Right hindlimb (tissue), 1 donor: Measurements from ENCODE around the gene HAUS3.
"Not testable (repeated sequence)": the region's sequence is repeated elsewhere in the genome, so short reads cannot be mapped to it uniquely, and the experiment has no call there.

ENCODE experiments used
- DNase-seq: peaks from one replicate; pipeline ENCODE4 v3.0.0-alpha.2; 2018

The HAUS3 gene

DNA sequence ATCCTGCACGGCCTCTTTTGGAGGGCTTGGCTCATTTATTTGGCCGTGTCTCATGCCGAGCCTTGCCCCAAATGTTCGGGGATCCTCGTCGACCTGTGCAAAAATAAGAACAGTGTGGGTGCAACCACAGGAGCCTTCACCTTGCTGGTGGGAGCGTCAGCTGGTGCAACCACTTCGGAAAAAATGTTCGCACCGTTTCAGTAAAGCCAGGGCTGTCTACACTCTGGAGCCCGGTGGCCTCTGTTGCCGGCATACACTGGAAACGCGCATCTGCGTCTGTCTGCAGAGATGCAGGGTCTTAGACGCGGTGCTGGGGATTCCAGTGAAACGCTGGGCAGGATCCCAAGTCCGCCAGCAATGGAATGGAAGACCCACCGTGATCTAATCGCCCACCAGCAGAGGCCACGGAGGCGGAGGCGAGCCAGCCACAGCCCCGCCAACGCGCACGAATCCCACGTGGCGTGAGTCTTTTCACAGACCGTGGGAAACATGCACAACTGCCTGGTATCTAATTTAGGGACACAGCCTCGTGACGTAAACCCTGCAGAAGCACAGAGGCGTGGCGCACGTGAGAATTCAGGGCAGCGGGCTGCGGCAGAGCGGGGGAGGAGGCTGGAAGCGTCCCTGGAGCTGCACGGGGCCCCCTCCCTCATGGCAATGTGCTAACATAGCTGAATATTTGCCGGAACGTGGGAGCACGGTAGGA lies 33.8 kb upstream of the HAUS3 start:
- DNase-seq = no peak

DNA sequence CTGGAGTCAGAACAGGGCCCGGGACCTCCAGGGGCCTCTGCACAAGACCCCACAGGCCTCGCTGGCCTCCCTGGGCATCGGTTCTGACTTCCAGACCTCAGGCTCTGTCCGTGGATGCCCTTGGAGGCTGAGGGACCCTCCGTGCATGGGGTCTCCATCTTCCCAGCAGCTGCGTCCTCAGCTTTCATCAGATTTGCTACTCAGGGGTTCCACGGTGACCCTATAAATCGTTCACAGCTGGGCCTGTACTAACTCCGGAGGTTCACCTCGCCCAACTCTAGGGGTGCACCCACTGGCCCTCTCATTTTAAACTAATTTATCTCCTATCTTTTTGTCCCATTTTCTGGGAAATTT lies 33.1 kb upstream of the HAUS3 start:
- not testable (repeated sequence) for DNase-seq

DNA sequence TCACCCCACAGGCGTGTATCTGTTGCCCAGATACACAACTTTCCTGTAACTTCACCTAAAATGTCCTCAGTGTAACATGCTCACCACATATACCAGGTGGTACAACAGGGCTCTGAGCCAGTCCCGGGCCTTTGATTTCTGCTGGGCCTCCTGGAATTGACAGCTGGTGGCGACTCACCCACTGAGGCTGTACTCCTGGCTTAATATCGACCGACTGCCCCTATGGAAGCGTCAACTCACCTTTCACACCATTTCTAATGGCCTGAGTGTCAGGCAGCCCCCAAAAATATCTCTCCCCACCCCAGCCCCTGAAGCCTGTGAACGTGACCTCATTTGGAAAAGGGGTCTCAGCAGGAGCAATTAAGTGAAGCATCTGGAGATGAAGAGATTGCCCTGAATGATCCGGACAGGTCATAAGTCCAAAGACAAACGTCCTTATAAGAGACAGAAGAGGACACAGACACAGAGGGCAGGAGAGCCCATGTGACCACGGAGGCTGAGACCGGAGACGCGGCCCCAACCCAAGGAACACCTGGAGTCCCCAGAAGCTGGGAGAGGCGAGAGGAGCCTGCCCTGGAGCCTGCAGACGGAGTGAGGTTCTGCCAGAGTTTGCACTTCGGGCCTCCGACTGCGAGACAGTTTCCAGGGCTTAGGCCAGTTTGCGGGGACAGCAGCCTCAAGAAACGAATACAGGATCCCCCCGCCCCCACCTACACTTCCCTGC lies 32.6 kb upstream of the HAUS3 start:
- DNase-seq = no peak

DNA sequence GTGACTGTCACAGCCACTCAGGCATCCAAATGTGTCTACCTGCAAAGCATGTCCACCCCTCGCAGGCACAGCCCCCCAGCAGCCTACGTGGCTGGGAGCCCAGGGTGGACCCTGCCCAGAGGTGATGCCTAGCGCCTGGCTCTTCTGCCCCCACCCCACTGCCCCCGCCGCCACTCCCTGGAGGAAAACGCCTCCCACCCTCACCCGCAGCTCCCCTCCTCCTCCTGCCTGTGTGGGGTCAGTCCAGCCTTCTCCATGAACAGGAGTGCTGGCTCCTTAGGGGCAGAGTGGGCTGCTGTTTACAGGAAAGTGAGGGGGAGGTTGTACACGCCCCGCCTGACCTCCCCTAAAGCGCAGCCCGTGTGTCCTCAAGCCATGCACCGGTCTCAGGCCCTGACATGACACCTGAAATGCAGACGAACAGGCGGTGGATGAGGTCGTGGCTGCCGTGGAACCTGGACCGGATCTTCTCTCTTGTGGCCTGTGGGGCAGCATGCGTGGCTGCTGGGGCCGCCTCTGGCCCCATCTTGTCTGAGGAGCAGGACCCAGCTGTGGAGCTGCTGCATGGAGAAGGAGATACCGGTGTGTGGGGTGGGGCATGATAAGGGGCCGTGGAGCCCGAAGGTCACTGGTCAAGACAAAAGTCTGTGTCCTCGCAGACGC lies 31.9 kb upstream of the HAUS3 start:
- DNase-seq = no peak

DNA sequence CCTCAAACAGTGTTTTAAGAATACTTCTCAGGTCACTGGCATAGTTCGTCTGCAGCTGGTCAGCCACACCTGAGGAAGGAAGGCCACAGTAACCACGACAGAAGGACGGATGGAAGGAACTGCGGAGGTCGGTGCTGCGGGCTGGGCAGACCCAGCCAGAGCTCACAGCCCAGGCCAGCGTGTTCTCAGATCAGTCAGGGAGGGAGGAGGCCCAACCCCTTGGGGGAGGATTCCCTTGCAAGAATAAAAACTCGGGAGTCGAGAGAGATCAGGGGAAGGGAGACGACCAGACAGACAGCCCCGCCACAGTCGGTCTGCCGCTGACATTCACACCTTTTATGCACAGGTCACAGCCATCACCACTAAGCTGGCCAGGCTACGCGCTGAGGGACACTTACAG lies 31.3 kb upstream of the HAUS3 start:
- no peak for DNase-seq

DNA sequence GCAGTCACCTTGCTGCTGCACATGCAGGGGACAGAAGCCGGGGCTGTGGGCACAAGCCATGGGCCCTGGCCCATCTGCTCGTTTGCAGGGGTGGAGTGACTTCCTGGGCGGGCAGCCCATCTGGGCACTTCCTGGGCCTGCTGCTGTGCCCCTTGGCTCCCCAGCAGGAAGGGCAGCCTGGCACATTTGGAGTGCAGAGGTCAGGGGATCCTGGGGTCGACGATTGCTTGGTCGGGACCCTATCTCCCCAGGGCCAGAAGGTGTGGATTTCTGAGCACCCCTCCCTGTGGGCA lies 30.9 kb upstream of the HAUS3 start:
- DNase-seq = no peak

DNA sequence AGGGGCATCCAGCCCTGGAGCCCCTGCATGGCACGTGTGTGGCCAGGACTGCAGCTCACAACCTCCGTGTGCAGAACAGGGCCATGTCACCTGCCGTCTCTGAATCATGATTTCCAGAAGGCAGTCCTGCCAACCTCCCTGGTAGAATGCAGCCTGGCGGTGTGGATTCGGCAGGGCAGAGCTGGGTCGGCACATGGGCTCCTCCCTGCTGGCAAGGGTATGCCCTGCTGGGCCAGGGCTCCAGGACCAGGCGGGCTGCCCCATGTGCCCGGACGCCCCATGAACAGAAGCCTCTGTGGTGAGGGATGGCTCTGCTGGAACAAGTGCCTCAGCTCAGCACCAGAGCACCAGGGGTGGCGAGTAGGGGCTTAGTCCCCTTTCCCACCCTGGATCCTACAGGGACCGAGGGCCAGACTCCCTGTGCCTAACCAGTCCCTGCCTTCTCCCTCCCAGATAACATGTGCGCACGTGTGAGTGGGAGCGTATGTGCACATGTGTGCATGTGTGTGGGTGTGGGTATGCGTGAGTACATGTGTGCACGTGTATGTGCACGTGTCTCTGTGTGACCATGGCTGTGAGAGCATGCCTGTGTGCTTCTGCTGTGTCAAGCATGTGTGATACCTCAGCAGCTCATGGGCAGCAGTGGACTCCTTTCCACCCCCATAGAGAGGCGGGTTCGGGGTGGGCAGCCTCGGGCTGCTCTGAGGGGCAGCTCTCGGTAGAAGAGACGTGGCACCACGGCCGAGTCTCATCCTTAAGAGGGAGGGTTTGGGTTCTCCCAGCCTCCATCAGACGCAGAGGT lies 30.3 kb upstream of the HAUS3 start:
- no peak for DNase-seq

DNA sequence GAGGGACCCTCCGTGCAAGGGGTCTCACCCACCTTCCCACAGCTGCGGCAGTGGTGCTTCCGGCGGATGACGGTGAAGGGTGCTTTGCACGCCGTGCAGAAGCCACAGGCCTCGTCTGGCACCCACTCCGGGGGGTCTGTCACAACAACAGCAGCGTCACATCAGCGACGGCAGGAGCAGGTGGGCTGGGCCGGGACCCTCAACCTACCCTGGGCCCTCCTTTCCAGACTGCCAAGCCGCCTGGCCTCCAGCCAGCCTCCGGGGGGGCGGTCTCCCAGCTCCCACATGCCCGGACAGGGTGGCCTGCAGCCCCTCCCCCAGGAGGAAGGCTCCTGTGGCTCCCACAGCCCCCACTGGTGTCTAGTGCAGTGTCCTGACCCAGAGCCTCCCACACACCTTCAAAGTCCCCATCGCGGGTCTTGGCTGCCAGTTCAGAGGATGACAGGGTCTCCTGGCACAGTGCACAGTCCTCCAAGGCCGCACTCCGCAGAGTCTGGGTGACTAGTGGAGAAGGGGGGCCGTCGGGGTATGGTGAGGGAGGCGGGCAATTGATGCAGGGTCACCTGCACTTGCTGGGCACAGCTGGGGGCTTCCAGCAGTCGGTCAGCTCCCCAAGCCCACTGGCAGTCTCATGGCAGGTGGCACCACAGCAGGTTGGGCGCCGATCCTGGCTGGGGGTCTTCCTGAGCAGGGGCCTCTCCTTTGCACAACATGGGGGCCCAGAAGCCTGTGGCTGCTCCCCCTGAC lies 29.5 kb upstream of the HAUS3 start:
- DNase-seq = no peak

DNA sequence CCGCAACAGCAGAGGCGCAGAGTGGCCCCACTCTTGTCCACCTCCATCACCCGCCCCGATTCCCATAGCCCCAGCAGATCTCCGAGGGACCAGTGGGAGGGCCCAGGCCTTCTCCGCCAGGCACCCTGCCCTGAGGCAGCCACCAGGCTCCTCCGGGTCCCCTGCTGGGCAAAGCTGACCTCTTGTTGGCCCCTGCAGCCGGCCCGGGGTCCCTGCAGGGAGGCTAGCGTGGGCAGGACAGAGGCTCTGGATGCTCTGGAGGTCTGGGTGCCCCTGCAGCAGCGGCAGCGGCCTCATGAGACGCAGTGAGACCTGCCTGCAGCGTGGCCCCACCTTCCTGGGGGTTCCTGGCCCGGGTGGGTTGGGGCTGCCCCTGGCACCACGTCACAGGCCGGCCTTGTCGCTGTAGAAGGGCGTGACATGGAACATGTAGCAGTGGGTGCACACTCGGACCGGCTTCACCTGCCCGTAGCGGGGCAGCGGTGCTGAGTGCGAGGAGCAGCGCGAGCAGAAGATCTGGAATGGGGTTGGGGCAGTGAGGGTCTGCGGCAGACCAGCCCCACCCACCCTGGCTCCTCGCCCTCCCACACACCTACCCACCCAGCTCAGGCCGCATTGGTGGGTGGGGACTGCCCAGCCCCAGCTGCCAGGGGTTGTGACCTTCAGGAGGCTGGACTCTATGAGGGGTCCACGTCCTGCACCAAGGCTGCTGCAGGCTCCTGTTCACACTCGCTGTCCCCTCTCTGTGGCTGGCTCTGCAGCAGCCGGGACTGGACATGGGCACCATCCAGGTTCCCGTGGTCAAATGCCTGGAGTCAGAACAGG lies 28.6 kb upstream of the HAUS3 start:
- DNase-seq = no peak

DNA sequence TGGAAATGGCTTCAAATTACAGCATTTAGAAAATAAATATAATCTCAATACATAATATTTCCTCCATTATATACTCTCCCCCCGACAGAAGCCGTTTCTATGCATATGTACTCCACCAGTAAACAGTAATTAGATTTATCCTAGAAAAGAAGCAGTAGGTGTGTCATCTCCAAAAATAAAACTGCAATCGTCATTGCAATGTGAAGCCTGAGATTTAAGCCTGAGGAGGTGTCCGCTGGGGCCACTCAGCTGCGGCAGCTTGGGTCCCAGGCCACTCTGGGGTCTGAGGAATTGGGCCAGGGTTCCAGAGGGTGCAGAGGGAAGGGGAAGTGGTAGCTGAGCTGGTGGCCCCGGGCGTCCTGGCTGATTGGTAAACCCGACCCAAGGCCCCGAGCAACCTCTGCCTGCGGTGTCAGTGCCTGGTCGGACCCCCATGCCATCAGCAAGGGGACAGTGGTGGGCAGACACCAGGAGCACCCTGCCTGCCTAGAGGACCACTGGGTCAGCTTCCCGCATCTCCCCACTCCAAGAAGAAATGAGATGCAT lies 27.8 kb upstream of the HAUS3 start:
- no peak for DNase-seq

DNA sequence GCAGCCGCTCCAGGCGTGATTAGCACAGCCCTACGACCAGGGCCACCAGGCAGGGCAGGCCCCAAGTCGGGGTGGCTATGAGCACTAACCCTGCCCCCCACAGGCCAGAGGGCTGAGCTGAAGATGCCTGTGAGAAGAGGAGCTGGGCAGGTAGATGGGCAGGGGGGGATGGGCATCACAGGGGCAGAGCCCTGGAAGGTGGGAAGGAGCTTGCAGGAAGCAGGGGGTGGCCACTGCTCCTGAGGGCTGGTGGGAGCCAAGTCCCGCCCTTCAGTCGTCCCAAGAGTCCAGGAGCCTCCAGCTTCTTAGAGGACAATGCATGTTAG lies 27.2 kb upstream of the HAUS3 start:
- no peak for DNase-seq

DNA sequence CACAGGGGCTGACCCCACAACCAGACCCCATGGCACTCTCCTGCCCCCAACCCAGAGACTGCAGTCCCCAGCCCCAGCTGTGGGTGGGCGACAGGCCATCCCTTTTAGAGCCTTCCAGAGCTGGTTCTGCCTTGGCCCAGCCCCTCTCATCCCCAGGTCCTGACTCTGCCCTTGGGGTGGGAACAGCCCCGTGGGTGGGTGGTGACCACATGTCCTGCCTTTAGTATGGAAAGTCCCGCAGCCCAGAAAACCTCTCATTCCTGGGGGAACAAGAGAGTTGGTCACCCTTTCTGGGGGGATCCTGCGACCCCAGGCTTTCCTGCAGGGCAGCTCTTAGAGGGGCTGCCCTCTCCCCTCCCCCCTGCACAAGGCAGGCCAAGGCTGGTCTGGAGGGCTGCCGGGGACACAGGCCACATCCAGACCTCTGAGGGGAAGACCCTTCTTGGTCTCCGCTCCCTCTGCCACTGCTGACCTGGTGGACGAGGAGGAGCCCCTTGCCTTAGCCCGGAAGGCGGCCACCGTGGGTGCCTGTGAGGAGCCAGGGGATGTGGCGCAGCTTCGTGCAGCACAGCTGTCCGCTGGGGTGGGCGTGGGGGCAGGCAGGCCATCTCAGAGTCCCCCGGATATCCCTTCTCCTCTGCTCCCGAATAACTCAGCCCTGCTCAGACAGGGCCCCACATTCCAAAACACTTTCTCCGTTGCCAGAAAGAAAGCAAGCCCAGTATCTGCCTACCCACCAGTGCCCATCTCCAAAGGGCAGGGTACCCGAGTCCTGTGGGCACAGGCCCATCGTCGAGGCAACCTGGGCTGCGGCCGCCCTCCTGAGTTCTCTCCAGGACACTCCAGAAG lies 26.7 kb upstream of the HAUS3 start:
- DNase-seq = no peak

DNA sequence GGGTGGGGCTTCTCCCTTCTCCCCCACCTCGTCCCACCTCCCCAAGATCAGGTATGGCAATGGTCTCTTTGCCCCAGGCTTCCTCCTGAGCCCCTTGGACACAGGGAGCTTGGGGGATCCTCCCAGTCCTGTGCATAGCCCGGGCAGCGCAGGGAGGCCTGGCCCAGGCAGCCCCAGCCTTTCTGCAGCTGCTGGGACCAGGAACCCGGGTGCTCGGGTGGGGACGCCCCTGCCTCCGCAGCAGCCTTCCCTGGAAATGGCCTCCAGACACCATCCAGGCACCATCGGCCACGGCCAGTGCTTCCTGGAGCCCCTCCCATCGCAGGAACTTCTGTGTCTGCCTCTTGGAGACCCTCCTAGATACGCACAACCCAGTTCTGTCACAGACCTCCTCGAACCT lies 25.9 kb upstream of the HAUS3 start:
- DNase-seq = no peak

DNA sequence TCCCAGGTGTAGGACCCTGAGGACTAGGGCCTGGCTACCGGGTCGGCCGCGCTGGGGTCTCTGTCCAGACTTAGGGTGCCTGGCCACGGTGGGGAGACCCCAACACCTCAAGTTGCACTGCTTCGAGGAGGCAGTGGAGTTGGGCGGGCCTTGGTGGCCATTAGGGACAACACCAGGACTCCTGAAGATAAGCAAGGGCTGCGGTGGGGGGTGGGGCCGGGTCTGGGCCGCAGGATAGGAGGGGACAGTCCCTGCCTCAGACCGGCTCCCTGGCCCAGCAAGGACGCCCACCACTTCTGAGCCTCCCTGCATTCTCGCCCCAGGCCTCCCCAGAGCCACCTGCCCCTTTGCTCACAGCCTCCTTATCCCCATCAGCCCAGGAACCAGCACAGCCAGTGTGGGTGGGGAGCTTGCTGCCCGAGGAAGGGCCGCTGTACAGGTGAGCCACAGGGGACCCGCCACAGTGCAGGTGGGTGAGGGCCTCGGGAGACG lies 25.4 kb upstream of the HAUS3 start:
- no peak for DNase-seq

DNA sequence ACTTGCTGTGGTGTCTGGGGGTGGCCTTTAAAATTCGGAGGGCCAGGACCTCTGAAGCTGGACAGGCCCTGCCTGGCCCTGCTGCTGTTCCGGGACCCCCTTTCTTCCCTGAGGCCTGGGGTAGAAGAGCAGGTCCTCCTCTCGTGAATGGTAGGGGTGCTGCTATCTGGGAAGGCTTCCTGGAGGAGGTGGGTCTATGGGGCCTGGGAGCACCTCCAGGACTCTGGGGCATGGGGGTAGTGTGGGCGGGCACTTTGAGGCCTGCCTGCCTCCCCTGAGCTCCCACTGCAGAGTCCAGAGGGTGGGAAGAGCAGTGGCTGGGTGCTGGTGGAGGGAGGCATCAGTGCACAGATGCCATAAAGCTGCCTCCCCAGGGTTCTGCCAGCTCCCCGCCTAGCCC lies 24.9 kb upstream of the HAUS3 start:
- DNase-seq = no peak

DNA sequence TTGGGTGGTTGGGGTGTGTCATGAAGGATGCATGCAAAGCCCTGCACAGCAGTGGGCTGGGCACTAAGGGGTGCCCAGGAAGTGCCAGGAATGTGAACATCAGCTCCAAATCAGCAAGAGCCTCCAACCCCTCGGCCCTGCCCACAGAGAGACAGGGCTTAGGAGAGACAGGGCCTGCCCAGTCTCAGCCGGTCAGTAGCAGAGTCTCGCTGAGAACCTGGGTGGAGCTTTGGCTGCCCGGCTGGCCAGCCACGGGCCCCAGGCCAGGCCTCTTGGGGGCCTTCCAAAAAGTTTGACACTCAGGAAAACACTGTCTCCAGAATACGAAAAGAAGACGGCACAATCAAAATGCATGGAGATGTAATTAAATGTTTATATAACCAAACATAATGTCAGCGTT lies 24.3 kb upstream of the HAUS3 start:
- DNase-seq = peak; percentile 71

DNA sequence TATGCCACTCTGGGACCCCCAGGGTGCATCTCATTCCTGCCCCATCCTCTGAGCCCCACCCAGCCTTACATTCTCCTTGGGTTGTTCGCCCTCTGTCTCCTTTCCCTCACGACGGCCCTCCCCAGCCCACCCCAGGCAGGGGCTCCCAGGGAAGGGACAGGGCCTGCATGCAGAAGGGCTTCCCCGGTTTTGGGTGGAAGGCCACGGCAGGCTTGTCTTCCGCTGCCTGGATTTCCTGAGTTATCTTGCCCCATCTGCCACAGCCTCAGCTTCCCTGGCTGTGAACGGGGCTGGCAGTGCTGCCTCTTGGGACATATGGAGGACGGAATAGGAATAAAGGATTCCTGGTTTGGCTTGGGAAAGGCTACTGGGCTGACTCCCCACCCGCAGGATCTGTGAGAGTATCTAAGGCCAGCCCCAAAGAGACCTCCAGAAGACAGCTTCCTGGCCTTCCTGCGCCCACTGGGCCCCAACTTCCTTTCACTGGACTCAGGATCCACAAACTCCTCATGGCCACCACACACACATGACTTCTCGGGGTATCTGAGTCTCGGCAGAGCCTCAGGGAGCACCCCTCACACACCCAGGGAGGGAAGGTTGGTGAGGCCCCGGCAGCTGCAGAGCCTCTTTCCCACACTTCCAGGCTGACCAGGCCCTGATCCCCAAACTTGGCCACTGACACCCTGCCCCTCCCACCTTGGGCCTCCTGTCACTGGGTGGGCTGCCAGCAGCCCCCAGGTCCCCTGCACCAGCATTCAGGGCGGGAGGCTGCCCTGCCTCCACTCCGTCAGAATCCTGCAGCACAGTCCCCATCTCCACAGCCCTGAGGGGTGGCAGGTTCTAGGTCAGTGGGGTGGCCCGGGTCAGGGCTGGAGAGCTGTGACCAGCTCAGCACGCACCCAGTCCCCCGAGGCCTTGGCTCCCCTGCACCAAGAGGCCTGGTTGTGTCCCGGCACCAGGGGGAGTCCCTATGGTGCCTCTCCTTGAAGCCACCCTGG lies 23.5 kb upstream of the HAUS3 start:
- DNase-seq = no peak

DNA sequence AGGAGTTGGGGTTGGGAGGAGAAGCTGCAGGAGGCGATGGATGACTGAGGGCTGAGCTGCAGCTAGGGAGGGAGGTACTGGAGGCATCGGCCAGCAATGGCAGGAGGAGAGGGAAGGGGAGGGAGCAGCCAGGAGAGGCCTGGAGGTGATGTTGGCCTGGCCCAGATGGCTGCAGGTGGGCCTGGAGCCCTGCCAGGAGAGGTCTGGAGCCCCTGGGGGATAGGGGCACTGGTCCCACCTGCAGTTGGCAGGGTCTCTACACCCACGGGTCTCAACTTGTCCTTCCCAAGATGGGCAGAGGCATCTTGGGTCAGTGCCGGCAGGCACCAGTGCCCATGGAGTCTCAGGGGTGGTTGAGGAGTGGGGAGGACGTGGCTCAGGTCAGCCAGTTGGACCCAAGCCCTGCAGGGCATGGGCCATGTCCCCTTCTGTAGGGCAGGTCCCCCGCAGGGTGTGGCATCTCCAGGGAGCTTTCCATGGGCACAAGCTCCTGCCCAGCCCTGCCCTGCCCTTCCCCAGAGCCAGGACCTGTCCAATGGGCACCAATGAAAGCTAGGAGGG lies 22.6 kb upstream of the HAUS3 start:
- no peak for DNase-seq

DNA sequence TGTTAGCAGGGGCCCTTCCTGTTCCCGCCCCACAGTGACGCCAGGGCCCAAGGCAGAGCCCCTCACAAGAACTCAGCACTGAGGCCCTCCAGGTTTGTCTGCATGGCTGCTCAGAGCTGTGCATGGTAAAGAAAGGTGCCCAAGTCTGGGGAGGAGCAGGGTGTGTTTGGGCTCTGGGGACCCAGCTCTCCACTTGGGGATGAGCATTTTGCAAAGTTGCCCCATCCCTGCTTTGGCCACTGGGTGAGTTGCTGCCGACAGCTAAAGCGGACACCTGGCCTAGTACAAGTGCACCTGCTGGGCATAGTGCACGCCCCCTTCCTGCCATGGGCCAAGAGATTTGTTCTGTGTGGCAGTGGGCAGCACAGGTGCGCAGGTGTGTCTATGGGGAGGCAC lies 22.0 kb upstream of the HAUS3 start:
- DNase-seq = peak; percentile 25
